HG03025 (cell line): ENCODE data around the gene PFKFB2.

Experiments used
- ATAC-seq: cut with Tn5 transposase; IDR thresholded peaks from one replicate; pipeline ENCODE4 v1.9.1; 2021; ENCODE audit warnings: mild to moderate bottlenecking, moderate library complexity; ENCODE audit not compliant: unreplicated experiment, low FRiP score

The PFKFB2 gene

GRCh38 chr1:207084701-207085180 lies 31.7 kb downstream of the PFKFB2 start:
- no peak for ATAC-seq

- ATAC-seq: no peak
Measured at GRCh38 chr1:207085887-207086286, 32.8 kb downstream of the PFKFB2 start.

GRCh38 chr1:207088161-207088560 lies 35.1 kb downstream of the PFKFB2 start:
- no peak for ATAC-seq

GRCh38 chr1:207088701-207089626 lies 35.9 kb downstream of the PFKFB2 start, which contains the start of gene C4BPB:
TSS of gene C4BPB (plus strand) at chr1:207088860. CDS start at chr1:207089532, 672 bp downstream.
- ATAC-seq: no peak

GRCh38 chr1:207089627-207090355 lies 36.7 kb downstream of the PFKFB2 start:
- no peak for ATAC-seq

GRCh38 chr1:207091200-207091908 lies 38.3 kb downstream of the PFKFB2 start:
- ATAC-seq: no peak

GRCh38 chr1:207093944-207094343 lies 40.9 kb downstream of the PFKFB2 start:
- ATAC-seq: no peak

GRCh38 chr1:207097871-207098324 lies 44.8 kb downstream of the PFKFB2 start:
- no peak for ATAC-seq

GRCh38 chr1:207101720-207102119 lies 48.6 kb downstream of the PFKFB2 start:
- ATAC-seq: no peak

- ATAC-seq: no peak
Measured at GRCh38 chr1:207102146-207102545, 49.1 kb downstream of the PFKFB2 start.

- ATAC-seq: no peak
Measured at GRCh38 chr1:207102659-207103058, 49.6 kb downstream of the PFKFB2 start.

GRCh38 chr1:207103892-207104373 lies 50.9 kb downstream of the PFKFB2 start, which contains the start of gene C4BPA:
TSS of gene C4BPA (plus strand) at chr1:207104233. CDS start at chr1:207113026, 8,793 bp downstream.
- ATAC-seq: no peak

GRCh38 chr1:207109004-207109403 lies 55.9 kb downstream of the PFKFB2 start:
- no peak for ATAC-seq

- ATAC-seq: no peak
Measured at GRCh38 chr1:207112616-207113296, 59.7 kb downstream of the PFKFB2 start.

- ATAC-seq: no peak
Measured at GRCh38 chr1:207115269-207115668, 62.2 kb downstream of the PFKFB2 start.

GRCh38 chr1:207124389-207124788 lies 71.3 kb downstream of the PFKFB2 start:
- ATAC-seq: no peak

- ATAC-seq: no peak
Measured at GRCh38 chr1:207128336-207128921, 75.4 kb downstream of the PFKFB2 start.

GRCh38 chr1:207129053-207129452 lies 76.0 kb downstream of the PFKFB2 start:
- no peak for ATAC-seq
